Stimulated activated CD8-positive, alpha-beta memory T cell treated with anti-CD3 and anti-CD28 coated beads, Interleukin-4, amount 100 ng/mL, for 4 hours (primary cell): Measurements from ENCODE around the gene PKN3.

ENCODE experiments used
- DNase-seq, 2 donors: peaks; one replicate each; pipeline ENCODE4 v3.0.0-alpha.2; 2020; ENCODE audit warnings: low read depth in 2 of 2, low spot score in 1 of 2

PKN3 gene

DNA sequence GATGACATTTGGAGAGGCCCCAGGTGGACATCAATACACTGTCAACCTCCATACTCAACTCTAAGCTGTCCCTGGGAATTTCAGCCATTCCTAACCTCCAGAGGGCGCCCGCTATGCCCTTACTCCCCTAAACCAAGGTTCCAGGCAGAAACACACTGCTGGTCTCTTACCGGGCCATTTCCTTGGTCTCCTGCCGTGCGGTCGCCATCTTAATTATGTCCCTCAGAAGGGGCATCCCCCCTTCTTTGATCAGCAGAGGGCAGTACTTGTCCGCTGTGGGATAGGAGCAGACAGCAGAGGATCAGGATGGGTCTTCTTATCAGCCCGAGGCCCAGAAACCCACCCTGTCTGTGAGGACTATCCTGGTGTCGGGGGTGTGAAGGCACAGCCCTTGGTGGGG lies 31.0 kb downstream of the PKN3 start:
- DNase-seq: no peak

DNA sequence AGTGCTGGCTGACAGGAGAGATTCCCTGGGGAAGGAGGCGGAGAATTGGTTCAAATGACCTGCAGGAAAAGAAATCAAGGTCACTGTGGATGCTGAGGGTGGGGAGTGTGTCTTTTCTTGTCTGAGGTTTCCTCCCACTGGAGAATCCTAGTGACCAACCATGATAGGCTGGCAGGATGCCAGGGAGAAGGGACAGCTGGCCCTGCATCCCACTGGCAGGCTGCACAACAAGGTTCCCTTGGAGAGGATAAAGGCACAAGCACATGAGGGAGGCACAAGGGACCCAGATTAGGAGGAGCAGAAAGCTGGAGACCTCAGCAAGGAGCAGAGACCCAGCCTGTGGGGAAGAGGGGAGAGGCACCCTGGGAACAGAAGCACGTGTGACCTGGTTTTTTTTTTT lies 33.1 kb downstream of the PKN3 start:
- DNase-seq: no peak

GRCh38 chr9:128742401-128742800 lies 40.1 kb downstream of the PKN3 start:
- no peak for DNase-seq

DNA sequence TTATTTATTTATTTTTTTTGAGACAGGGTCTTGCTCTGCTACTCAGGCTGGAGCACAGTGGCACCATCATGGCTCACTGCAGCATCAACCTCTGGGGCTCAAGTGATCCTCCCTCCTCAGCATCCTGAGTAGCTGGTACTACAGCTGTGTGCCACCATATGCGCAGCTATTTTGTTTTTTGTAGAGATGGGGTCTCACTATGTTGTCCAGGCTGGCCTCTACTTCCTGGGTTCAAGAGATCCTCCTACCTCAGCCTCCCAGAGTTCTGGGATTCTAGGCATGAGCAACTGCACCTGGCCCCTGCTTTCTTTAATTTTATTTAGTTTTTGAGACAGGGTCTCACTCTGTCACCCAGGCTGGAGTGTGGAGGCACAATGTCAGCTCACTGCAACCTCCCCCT lies 41.1 kb downstream of the PKN3 start:
- DNase-seq: no peak

DNA sequence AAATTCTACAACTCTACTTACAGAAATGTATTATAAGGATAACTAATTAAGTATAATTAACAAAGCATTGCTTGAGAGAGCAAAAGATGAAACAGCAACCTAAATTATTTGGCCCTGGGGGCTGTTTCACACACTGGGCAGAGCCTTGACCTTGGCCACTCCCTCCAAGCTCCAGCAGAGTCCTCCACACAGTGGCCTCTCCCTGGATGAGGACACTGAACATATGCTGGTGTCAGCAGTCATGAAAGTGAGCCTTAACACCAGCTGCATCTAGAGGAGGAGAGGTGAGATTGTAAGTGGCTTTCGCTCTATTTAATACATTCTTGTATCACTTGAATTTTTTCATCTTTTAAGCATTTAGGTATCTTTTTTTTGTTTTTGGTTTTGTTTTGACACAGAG lies 44.9 kb downstream of the PKN3 start:
- DNase-seq: no peak

GRCh38 chr9:128750926-128751595 lies 48.8 kb downstream of the PKN3 start:
- no peak for DNase-seq

- DNase-seq: no peak
Observed at GRCh38 chr9:128753627-128754026, 51.3 kb downstream of the PKN3 start.

DNA sequence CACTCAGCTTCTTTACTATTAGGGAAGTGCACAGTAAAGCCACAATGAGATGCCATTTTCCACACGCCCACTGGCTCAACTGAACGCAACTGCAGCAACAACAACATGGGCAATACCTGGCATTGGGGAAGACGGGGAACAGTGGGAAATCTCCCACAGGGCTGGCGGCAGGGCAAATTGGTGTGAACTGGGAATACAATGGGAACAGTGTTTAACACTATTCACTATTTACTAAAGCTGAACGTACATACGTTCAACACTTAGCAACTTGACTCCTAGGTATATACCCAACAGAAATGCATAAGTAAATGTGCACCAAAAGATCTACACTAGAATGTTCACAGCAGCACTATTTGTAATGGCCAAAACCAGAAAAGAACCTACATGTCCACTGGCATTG lies 55.3 kb downstream of the PKN3 start:
- DNase-seq: no peak

DNA sequence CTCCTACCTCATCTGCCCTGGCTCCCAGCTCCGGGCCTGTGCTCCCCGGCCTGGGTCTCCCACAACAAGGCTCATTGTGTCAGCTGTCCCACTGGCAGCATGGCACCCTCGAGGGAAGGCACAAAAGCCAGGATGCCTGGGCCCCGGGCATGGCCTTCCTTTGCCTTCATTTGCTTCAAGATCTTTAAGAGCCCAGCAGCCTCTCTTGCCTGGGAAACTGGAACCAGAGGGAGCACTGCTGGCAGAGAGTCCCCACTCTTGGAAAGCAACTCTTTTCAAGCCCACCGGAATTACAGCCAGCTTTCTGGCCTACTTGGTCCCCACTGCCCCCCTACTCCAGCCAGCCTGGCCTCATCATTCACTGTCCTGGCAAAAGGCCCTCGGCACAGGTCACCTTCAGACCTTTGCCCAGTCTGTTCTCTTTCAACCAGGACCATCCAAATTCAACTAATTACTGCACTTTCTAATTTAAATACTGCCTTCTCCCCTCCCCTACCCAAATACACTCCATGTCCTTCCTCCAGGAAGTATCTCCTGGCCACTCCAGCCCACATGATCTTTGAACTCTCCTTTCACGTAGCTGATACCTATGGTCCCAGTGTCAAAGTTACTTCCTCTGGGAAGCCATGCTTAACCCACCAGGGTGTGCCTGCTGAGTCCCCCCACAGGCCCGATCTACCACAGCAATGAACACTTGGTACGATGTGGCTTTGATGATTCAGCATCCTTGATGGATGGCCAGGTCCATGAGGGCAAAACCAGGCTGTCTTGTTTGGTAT lies 60.6 kb downstream of the PKN3 start:
- no peak for DNase-seq

- DNase-seq: no peak
Observed at GRCh38 chr9:128764361-128764760, 62.1 kb downstream of the PKN3 start.

DNA sequence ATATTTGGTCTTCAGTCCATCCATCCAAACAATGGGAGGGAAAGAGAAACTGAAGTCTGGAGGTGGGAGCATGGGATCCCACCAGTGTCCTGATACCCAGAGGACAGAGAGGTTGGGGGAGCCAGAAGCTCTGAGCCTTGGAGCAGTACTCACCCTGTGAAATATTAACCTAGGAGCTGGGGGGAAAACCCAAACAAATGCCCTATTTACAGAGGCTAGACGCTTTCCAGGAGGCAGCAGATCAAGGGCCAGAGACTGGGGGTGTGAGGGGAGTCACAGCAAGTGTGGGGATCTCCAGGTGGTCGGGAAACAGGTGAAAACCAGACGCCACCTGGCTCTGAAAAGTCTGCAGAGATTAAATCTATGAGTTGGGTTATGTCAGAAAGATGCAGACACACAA lies 63.2 kb downstream of the PKN3 start:
- no peak for DNase-seq

GRCh38 chr9:128768606-128769005 lies 66.3 kb downstream of the PKN3 start:
- DNase-seq: no peak
